Body of pancreas (tissue), 4 donors: Measurements from ENCODE around the gene RAB2B.

ENCODE experiments used
- CTCF ChIP-seq, 7 experiments: fragments of 450-650 bp in 4 of 7; fragments of 200-600 bp in 3 of 7; sonication (generic) in 3 of 7; IDR thresholded peaks; one replicate each; pipeline ENCODE4 v1.5.1; 2016 to 2019; ENCODE audit warnings: antibody characterized with exemption in 7 of 7
- POLR2A ChIP-seq, 3 donors: fragments of 450-650 bp; IDR thresholded peaks; one replicate each; pipeline ENCODE4 v1.6.1; 2016; ENCODE audit warnings: antibody characterized with exemption in 3 of 3, mild to moderate bottlenecking in 2 of 3

- TF ChIP-seq CTCF (IDR thresholded peaks at IDR 0.05) (no peak), POLR2A (IDR thresholded peaks at IDR 0.05) (no peak)
These were observed 48.8 kb upstream of the RAB2B start for GRCh38 chr14:21525571-21525961.
